ENCODE measurements around the gene DAP. TPM values are rescaled to one million over a fixed set of nuclear protein-coding genes. Genes with fewer than 3 reads are reported as not detected.

Gene DAP
- total RNA-seq, 1 experiment from 2014 or later: 114 TPM

DNA sequence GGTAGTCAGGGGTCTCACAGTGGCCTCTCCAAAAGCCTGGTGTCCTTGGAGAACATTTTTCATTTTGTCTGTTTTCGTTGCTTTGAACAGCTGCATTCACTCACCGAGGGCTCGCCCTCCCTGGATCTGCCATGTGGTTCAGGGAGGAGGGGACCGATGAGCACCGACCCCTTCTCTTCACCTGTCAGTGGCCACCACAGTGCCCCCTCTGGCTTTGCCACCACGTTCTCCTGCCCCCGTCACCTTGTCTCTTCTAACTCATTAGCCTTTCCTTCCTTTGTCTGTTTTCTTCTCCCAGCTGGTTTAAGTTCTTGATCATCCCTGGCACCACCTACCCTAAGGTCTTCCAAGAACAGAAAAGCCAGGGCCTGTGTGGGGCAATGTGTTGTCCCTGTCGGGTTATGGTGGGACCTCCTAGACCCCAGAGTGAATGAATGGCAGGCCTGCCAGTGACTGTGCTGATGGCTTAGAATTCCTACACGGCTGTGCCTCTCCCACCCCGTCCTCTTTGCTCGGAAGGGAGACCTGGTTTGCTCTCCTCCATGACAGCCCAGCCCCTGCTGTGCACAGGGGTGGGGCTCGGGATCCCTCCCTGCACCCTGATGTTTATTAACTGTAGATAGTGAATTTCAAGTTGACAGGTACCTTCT lies 107.2 kb downstream of the DAP start:
- no peaks in the 10 kb centered on the region for H3K9me3 Mint-ChIP-seq (ENCODE audit: unreplicated experiment)
- no peaks in the 10 kb centered on the region for H3K4me1 Mint-ChIP-seq (ENCODE audit: insufficient read depth, unreplicated experiment)
- BruUV-seq (replicated peaks): no TSS peak
- H3K27me3 Mint-ChIP-seq (ENCODE audit: insufficient read depth, unreplicated experiment): no peaks in the 10 kb centered on the region
- ChIA-PET POLR2A (no interaction called here), CTCF (interaction anchor here (0.8 kb wide), 1 partner anchor 15 kb away, joined by 4 read pairs; no protein-coding TSS in a partner anchor)
- intact Hi-C loops (cut with micrococcal nuclease): no loop called here
- TF ChIP-seq, protein P1, sequence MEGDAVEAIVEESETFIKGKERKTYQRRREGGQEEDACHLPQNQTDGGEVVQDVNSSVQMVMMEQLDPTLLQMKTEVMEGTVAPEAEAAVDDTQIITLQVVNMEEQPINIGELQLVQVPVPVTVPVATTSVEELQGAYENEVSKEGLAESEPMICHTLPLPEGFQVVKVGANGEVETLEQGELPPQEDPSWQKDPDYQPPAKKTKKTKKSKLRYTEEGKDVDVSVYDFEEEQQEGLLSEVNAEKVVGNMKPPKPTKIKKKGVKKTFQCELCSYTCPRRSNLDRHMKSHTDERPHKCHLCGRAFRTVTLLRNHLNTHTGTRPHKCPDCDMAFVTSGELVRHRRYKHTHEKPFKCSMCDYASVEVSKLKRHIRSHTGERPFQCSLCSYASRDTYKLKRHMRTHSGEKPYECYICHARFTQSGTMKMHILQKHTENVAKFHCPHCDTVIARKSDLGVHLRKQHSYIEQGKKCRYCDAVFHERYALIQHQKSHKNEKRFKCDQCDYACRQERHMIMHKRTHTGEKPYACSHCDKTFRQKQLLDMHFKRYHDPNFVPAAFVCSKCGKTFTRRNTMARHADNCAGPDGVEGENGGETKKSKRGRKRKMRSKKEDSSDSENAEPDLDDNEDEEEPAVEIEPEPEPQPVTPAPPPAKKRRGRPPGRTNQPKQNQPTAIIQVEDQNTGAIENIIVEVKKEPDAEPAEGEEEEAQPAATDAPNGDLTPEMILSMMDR (IDR thresholded peaks at IDR 0.05; ENCODE audit: unreplicated experiment): no peak
- H3K4me3 Mint-ChIP-seq (ENCODE audit: unreplicated experiment): no peak overlapping the region
- H3K36me3 Mint-ChIP-seq (ENCODE audit: insufficient read depth, unreplicated experiment): peaks cover 11% of the 10 kb centered on the region
- DNase-seq (ENCODE audit: unreplicated experiment): no peak
- H3K27ac Mint-ChIP-seq (ENCODE audit: low read depth, unreplicated experiment): no peak overlapping the region

DNA sequence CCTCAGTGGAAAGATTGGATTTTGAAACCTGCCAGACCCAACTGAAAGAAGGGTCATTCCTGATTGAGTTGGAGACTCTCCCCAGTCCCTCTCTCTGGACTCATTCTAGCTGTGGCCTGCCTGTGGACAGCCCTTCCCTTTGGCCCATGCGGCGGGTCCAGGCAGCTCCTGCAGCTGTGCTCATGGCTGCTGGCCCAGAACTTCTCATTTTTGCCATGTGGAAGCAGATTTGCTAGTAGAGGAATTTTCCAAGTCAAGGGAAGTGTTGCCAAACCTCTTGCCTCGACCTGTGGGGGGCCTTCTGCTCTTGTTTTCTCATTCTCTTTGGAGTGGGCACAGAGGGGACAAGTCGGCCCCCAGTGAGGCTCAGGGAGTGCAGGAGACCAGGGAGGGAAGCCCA lies 108.0 kb downstream of the DAP start:
- Mint-ChIP-seq H3K4me3 (ENCODE audit: unreplicated experiment) (no peak overlapping the region), H3K4me1 (ENCODE audit: insufficient read depth, unreplicated experiment) (no peaks in the 10 kb centered on the region), H3K27me3 (ENCODE audit: insufficient read depth, unreplicated experiment) (no peaks in the 10 kb centered on the region), H3K36me3 (ENCODE audit: insufficient read depth, unreplicated experiment) (peaks cover 11% of the 10 kb centered on the region), H3K9me3 (ENCODE audit: unreplicated experiment) (no peaks in the 10 kb centered on the region), H3K27ac (ENCODE audit: low read depth, unreplicated experiment) (no peak overlapping the region)
- DNase-seq (ENCODE audit: unreplicated experiment): no peak
- POLR2A ChIA-PET: no interaction called here
- intact Hi-C loops (cut with micrococcal nuclease): no loop called here
- BruUV-seq (replicated peaks): no TSS peak
- TF ChIP-seq, protein P1 (IDR thresholded peaks at IDR 0.05; ENCODE audit: unreplicated experiment): no peak
- CTCF ChIA-PET: interaction anchor here (0.6 to 1.0 kb wide), 2 partner anchors 49 to 198 kb away, joined by 3 to 5 read pairs; no protein-coding TSS in a partner anchor

DNA sequence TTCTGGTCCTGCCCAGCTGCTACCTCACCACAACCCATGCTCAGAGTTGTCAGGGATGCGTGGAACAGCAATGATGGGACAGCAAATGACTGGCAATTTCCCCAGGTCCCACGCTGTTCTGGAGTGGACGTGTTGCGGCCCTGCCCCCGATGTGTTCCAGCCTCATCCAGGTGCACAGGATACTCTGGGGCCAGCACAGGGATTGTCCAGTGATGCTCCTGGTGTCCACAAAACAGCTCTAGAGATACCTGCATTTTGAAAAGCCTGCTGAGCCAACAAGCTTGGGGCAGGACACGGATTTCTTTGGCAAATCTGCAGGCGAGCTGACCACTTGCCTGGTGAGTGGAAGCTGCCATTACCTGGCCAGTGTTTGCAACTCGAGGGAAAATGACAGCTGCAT lies 108.4 kb downstream of the DAP start:
- no peak overlapping the region for H3K27ac Mint-ChIP-seq (ENCODE audit: low read depth, unreplicated experiment)
- no TSS peak for BruUV-seq (replicated peaks)

DNA sequence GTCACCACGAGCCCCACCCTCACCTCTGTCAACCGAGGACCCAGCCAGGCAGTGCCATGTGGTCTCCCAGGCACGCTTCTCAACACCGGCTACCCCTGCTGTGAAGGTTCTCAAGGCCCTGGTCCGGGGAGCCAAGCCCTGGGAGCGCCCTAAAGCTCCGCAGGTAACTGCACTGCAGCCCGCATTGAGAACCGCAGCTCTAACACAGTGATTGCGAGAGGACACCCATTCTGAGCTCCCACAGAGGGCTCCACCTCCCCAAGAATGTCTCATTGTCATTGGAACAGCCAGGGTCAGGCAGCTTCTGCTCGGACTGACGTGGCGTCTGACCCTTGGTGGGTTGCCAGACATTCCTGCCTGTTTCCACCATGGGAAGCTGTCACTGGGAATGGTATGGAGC lies 108.9 kb downstream of the DAP start:
- DNase-seq (ENCODE audit: unreplicated experiment): no peak
- POLR2A ChIA-PET: no interaction called here
- Mint-ChIP-seq H3K36me3 (ENCODE audit: insufficient read depth, unreplicated experiment) (peaks cover 11% of the 10 kb centered on the region), H3K4me3 (ENCODE audit: unreplicated experiment) (no peak overlapping the region), H3K9me3 (ENCODE audit: unreplicated experiment) (no peaks in the 10 kb centered on the region), H3K4me1 (ENCODE audit: insufficient read depth, unreplicated experiment) (no peaks in the 10 kb centered on the region), H3K27me3 (ENCODE audit: insufficient read depth, unreplicated experiment) (no peaks in the 10 kb centered on the region), H3K27ac (ENCODE audit: low read depth, unreplicated experiment) (no peak overlapping the region)
- TF ChIP-seq, protein P1 (IDR thresholded peaks at IDR 0.05; ENCODE audit: unreplicated experiment): no peak
- intact Hi-C loops (cut with micrococcal nuclease): no loop called here
- no TSS peak for BruUV-seq (replicated peaks)
- CTCF ChIA-PET: interaction anchor here (1.0 kb wide), 1 partner anchor 197 kb away, joined by 5 read pairs; no protein-coding TSS in a partner anchor

More for the DNA sequence above, 108.4 kb downstream of the DAP start:
- Mint-ChIP-seq H3K4me1 (ENCODE audit: insufficient read depth, unreplicated experiment) (no peaks in the 10 kb centered on the region), H3K9me3 (ENCODE audit: unreplicated experiment) (no peaks in the 10 kb centered on the region), H3K36me3 (ENCODE audit: insufficient read depth, unreplicated experiment) (peaks cover 11% of the 10 kb centered on the region), H3K4me3 (ENCODE audit: unreplicated experiment) (no peak overlapping the region), H3K27me3 (ENCODE audit: insufficient read depth, unreplicated experiment) (no peaks in the 10 kb centered on the region)
- TF ChIP-seq, protein P1 (IDR thresholded peaks at IDR 0.05; ENCODE audit: unreplicated experiment): no peak
- intact Hi-C loops (cut with micrococcal nuclease): no loop called here
- DNase-seq (ENCODE audit: unreplicated experiment): no peak
- POLR2A ChIA-PET: no interaction called here
- CTCF ChIA-PET: interaction anchor here (0.6 to 1.0 kb wide), 2 partner anchors 49 to 197 kb away, joined by 3 to 5 read pairs; no protein-coding TSS in a partner anchor
